HEK293 (cell line): Measurements from ENCODE around the gene GRB10.

Experiments
- CTCF ChIA-PET: fragments of 350-600 bp; formaldehyde crosslinking; extraction: SDS; loops from one replicate; lab custom pipeline; 2021; ENCODE audit warnings: antibody characterized with exemption; lab: Yijun Ruan, JAX
- POLR2A ChIA-PET: fragments of 300-600 bp; formaldehyde crosslinking; extraction: SDS; loops from one replicate; lab custom pipeline; 2020; ENCODE audit warnings: antibody characterized with exemption, inconsistent platforms; lab: Yijun Ruan, JAX
- H3K27ac ChIP-seq: fragments of 200-500 bp; sonication (Bioruptor generic); 2 replicates; pipeline ENCODE4 v1.5.1; 2014; ENCODE audit warnings: low read depth, low read length, control low read depth, inconsistent platforms; ENCODE audit errors: extremely low read depth
- H3K36me3 ChIP-seq, 2 experiments: fragments of 200-500 bp in 1 of 2; sonication (Bioruptor generic) in 1 of 2; 1 replicate in 1 of 2; 2 replicates in 1 of 2; pipeline ENCODE4 v1.5.1; 2014 to 2017; ENCODE audit warnings: inconsistent platforms in 2 of 2, low read length in 2 of 2; ENCODE audit not compliant: control insufficient read depth in 2 of 2, insufficient read depth in 1 of 2
- H3K4me1 ChIP-seq: fragments of 200-500 bp; sonication (Bioruptor generic); 2 replicates; pipeline ENCODE4 v1.5.1; 2014; ENCODE audit warnings: mild to moderate bottlenecking, low read length, inconsistent platforms; ENCODE audit not compliant: control insufficient read depth, insufficient read depth
- H3K4me3 ChIP-seq: 2 replicates; pipeline ENCODE4 v1.5.1; 2011; ENCODE audit warnings: low read depth, mild to moderate bottlenecking, control low read depth, low read length, moderate library complexity
- H3K9me3 ChIP-seq: fragments of 200-500 bp; sonication (Bioruptor generic); 2 replicates; pipeline ENCODE4 v1.5.1; 2014; ENCODE audit warnings: low read depth, low read length, inconsistent platforms; ENCODE audit not compliant: control insufficient read depth, insufficient read depth
- BCL11A ChIP-seq: fragments of 450-650 bp; formaldehyde crosslinking; IDR thresholded peaks from 2 replicates; pipeline ENCODE4 v1.5.1; 2016; ENCODE audit warnings: low read depth, missing biosample characterization, missing genetic modification characterization
- HOXD13 ChIP-seq: sonication (generic); formaldehyde crosslinking; IDR thresholded peaks from 2 replicates; pipeline ENCODE4 v1.8.0; 2022; ENCODE audit warnings: missing genetic modification reagents, borderline replicate concordance
- KLF1 ChIP-seq: fragments of 450-650 bp; formaldehyde crosslinking; IDR thresholded peaks from 2 replicates; pipeline ENCODE4 v1.5.1; 2016; ENCODE audit warnings: missing biosample characterization, missing genetic modification characterization
- MZF1 ChIP-seq: fragments of 450-650 bp; formaldehyde crosslinking; IDR thresholded peaks from 2 replicates; pipeline ENCODE4 v1.5.1; 2017; ENCODE audit warnings: missing biosample characterization, missing genetic modification characterization, borderline replicate concordance
- OSR2 ChIP-seq: fragments of 450-650 bp; formaldehyde crosslinking; IDR thresholded peaks from 2 replicates; pipeline ENCODE4 v1.5.1; 2016; ENCODE audit warnings: missing biosample characterization, missing genetic modification characterization
- SETDB1 ChIP-seq: IDR thresholded peaks from one replicate; pipeline ENCODE4 v1.6.1; 2017; ENCODE audit warnings: mild to moderate bottlenecking, low read length, moderate library complexity, mixed read lengths; ENCODE audit not compliant: insufficient read length
- SP7 ChIP-seq: fragments of 450-650 bp; formaldehyde crosslinking; IDR thresholded peaks from 2 replicates; pipeline ENCODE4 v1.5.1; 2016; ENCODE audit warnings: missing biosample characterization, missing genetic modification characterization
- ZBTB8A ChIP-seq: fragments of 450-650 bp; formaldehyde crosslinking; IDR thresholded peaks from 2 replicates; pipeline ENCODE4 v1.5.1; 2016; ENCODE audit warnings: missing biosample characterization, missing genetic modification characterization
- ZFP3 ChIP-seq: fragments of 450-650 bp; formaldehyde crosslinking; IDR thresholded peaks from 2 replicates; pipeline ENCODE4 v1.5.1; 2016; ENCODE audit warnings: low read depth, missing biosample characterization, missing genetic modification characterization
- ZIC2 ChIP-seq: fragments of 450-650 bp; formaldehyde crosslinking; IDR thresholded peaks from 2 replicates; pipeline ENCODE4 v1.5.1; 2016; ENCODE audit warnings: missing biosample characterization, missing genetic modification characterization
- ZNF24 ChIP-seq: fragments of 450-650 bp; formaldehyde crosslinking; IDR thresholded peaks from 2 replicates; pipeline ENCODE4 v1.5.1; 2016; ENCODE audit warnings: missing biosample characterization, missing genetic modification characterization
- ZNF311 ChIP-seq: fragments of 450-650 bp; formaldehyde crosslinking; IDR thresholded peaks from 2 replicates; pipeline ENCODE4 v1.5.1; 2017; ENCODE audit warnings: missing biosample characterization, missing genetic modification characterization, borderline replicate concordance
- ZNF366 ChIP-seq: fragments of 450-650 bp; formaldehyde crosslinking; conservative IDR thresholded peaks from 2 replicates; pipeline ENCODE4 v1.5.1; 2016; ENCODE audit warnings: missing biosample characterization, missing genetic modification characterization
- ZNF510 ChIP-seq: fragments of 450-650 bp; formaldehyde crosslinking; IDR thresholded peaks from 2 replicates; pipeline ENCODE4 v1.5.1; 2018; ENCODE audit warnings: mild to moderate bottlenecking, missing genetic modification characterization, missing biosample characterization; ENCODE audit not compliant: insufficient replicate concordance
- ZNF549 ChIP-seq: fragments of 450-650 bp; IDR thresholded peaks from 2 replicates; pipeline ENCODE4 v1.5.1; 2018; ENCODE audit warnings: missing biosample characterization, missing genetic modification characterization, mild to moderate bottlenecking, inconsistent platforms, moderate library complexity
- ZNF610 ChIP-seq: fragments of 450-650 bp; formaldehyde crosslinking; IDR thresholded peaks from 2 replicates; pipeline ENCODE4 v1.5.1; 2016; ENCODE audit warnings: missing biosample characterization, missing genetic modification characterization, borderline replicate concordance
- ZNF670 ChIP-seq: fragments of 450-650 bp; formaldehyde crosslinking; IDR thresholded peaks from 2 replicates; pipeline ENCODE4 v1.5.1; 2016; ENCODE audit warnings: missing biosample characterization, missing genetic modification characterization, low read depth
- ZNF792 ChIP-seq: fragments of 450-650 bp; formaldehyde crosslinking; IDR thresholded peaks from 2 replicates; pipeline ENCODE4 v1.5.1; 2016; ENCODE audit warnings: missing biosample characterization, missing genetic modification characterization
- ZSCAN4 ChIP-seq: fragments of 450-650 bp; formaldehyde crosslinking; IDR thresholded peaks from 2 replicates; pipeline ENCODE4 v1.5.1; 2017; ENCODE audit warnings: missing biosample characterization, missing genetic modification characterization
- TF ChIP-seq, protein P1 (sequence below): IDR thresholded peaks from 2 replicates; pipeline ENCODE4 v1.6.1; 2011; ENCODE audit warnings: mild to moderate bottlenecking, low read depth, low read length, borderline replicate concordance
- TF ChIP-seq, protein P2 (sequence below): sonication (generic); formaldehyde crosslinking; IDR thresholded peaks from 2 replicates; pipeline ENCODE4 v1.8.1; 2022; ENCODE audit warnings: mild to moderate bottlenecking, moderate library complexity, missing genetic modification reagents
- TF ChIP-seq, protein P3 (sequence below): fragments of 450-650 bp; IDR thresholded peaks from 2 replicates; pipeline ENCODE4 v1.5.1; 2018; ENCODE audit warnings: missing biosample characterization, mild to moderate bottlenecking, missing genetic modification characterization
- TF ChIP-seq, protein P4 (sequence below): fragments of 450-650 bp; formaldehyde crosslinking; IDR thresholded peaks from 2 replicates; pipeline ENCODE4 v1.5.1; 2016; ENCODE audit warnings: missing biosample characterization, missing genetic modification characterization

The GRB10 gene

GRCh38 chr7:50707236-50708006 lies 75.3 kb downstream of the GRB10 start:
- Histone ChIP-seq H3K36me3 (peaks cover 3 to 5% of the 10 kb centered on the region in 2 experiments; a peak in 2 of 3 replicates), H3K9me3 (no peaks in the 10 kb centered on the region), H3K4me3 (no peak overlapping the region), H3K27ac (no peak overlapping the region), H3K4me1 (peaks cover 10% of the 10 kb centered on the region; the same call in 1 of the 2 replicates)
- TF ChIP-seq ZNF510, result no peak
- ChIA-PET POLR2A (no interaction called here), CTCF (no interaction called here)

- Histone ChIP-seq H3K9me3 (no peaks in the 10 kb centered on the region), H3K4me3 (no peak overlapping the region), H3K36me3 (peaks cover 5 to 11% of the 10 kb centered on the region in 2 experiments; a peak in 2 of 3 replicates), H3K4me1 (peaks cover 7% of the 10 kb centered on the region; the same call in 1 of the 2 replicates), H3K27ac (no peak overlapping the region)
- ChIA-PET POLR2A (no interaction called here), CTCF (no interaction called here)
- no peak for TF ChIP-seq ZBTB8A (tag by site-specific recombination)
- no peak for TF ChIP-seq ZNF610 (tag by site-specific recombination)
- TF ChIP-seq, protein P1, sequence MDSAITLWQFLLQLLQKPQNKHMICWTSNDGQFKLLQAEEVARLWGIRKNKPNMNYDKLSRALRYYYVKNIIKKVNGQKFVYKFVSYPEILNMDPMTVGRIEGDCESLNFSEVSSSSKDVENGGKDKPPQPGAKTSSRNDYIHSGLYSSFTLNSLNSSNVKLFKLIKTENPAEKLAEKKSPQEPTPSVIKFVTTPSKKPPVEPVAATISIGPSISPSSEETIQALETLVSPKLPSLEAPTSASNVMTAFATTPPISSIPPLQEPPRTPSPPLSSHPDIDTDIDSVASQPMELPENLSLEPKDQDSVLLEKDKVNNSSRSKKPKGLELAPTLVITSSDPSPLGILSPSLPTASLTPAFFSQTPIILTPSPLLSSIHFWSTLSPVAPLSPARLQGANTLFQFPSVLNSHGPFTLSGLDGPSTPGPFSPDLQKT, result no peak
- TF ChIP-seq KLF1 (tag by site-specific recombination), result no peak
- TF ChIP-seq MZF1 (tag by site-specific recombination), result no peak
- TF ChIP-seq ZFP3 (tag by site-specific recombination), result no peak
- no peak for TF ChIP-seq ZSCAN4 (tag by site-specific recombination)
- no peak for TF ChIP-seq BCL11A (tag by site-specific recombination)
- TF ChIP-seq ZIC2 (tag by site-specific recombination), result no peak
These were observed 76.2 kb downstream of the GRB10 start for GRCh38 chr7:50706469-50706937.

DNA sequence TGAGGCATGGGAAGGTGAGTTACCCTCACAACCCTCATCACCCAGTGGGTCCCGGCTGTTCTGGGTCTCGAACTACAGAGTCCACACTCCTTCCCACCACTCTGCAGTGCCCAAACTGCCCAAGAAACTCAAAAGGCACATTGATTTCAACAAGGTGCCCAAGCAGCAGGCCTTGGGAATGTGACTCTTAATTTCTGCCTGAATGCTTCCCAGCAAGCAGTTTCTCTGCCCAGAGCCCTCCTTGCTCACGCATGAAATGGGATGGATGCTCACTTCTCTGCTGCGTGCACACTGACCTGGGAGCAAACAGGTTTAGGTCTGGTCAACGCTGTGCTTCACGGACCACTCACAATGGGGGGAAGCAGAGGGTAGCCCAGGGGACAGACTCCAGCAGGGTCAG lies 77.9 kb downstream of the GRB10 start:
- peaks cover 5 to 11% of the 10 kb centered on the region in 2 experiments; a peak in 2 of 3 replicates for H3K36me3 ChIP-seq
- ChIA-PET CTCF (interaction anchor here (0.6 kb wide), 1 partner anchor 508 kb away, joined by 3 read pairs; no protein-coding TSS in a partner anchor), POLR2A (no interaction called here)
- H3K4me1 ChIP-seq, result peaks cover 5% of the 10 kb centered on the region; the same call in 1 of the 2 replicates
- no peak overlapping the region for H3K4me3 ChIP-seq
- TF ChIP-seq HOXD13 (CRISPR knock-in tag) (no peak), ZFP3 (tag by site-specific recombination) (no peak), ZNF792 (tag by site-specific recombination) (no peak), OSR2 (no peak), SP7 (no peak), ZNF670 (no peak), ZNF549 (tag by site-specific recombination) (no peak), ZNF24 (no peak), SETDB1 (no peak), ZNF311 (tag by site-specific recombination) (no peak), ZNF366 (tag by site-specific recombination) (no peak)
- TF ChIP-seq, protein P2, sequence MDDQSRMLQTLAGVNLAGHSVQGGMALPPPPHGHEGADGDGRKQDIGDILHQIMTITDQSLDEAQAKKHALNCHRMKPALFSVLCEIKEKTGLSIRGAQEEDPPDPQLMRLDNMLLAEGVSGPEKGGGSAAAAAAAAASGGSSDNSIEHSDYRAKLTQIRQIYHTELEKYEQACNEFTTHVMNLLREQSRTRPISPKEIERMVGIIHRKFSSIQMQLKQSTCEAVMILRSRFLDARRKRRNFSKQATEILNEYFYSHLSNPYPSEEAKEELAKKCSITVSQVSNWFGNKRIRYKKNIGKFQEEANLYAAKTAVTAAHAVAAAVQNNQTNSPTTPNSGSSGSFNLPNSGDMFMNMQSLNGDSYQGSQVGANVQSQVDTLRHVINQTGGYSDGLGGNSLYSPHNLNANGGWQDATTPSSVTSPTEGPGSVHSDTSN (CRISPR knock-in tag), result no peak
- TF ChIP-seq, protein P3, sequence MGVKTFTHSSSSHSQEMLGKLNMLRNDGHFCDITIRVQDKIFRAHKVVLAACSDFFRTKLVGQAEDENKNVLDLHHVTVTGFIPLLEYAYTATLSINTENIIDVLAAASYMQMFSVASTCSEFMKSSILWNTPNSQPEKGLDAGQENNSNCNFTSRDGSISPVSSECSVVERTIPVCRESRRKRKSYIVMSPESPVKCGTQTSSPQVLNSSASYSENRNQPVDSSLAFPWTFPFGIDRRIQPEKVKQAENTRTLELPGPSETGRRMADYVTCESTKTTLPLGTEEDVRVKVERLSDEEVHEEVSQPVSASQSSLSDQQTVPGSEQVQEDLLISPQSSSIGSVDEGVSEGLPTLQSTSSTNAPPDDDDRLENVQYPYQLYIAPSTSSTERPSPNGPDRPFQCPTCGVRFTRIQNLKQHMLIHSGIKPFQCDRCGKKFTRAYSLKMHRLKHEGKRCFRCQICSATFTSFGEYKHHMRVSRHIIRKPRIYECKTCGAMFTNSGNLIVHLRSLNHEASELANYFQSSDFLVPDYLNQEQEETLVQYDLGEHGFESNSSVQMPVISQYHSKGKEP, result no peak
- TF ChIP-seq, protein P4, sequence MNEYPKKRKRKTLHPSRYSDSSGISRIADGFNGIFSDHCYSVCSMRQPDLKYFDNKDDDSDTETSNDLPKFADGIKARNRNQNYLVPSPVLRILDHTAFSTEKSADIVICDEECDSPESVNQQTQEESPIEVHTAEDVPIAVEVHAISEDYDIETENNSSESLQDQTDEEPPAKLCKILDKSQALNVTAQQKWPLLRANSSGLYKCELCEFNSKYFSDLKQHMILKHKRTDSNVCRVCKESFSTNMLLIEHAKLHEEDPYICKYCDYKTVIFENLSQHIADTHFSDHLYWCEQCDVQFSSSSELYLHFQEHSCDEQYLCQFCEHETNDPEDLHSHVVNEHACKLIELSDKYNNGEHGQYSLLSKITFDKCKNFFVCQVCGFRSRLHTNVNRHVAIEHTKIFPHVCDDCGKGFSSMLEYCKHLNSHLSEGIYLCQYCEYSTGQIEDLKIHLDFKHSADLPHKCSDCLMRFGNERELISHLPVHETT (tag by site-specific recombination), result no peak
- H3K27ac ChIP-seq, result no peak overlapping the region
- no peaks in the 10 kb centered on the region for H3K9me3 ChIP-seq
